Progenitor cell of endocrine pancreas (in vitro differentiated cells): Measurements from ENCODE around the gene GABRR2. TPM values are rescaled to one million over a fixed set of nuclear protein-coding genes. Genes with fewer than 3 reads are reported as not detected.

Source experiments
- DNase-seq: peaks from one replicate; pipeline ENCODE4 v3.0.0; 2021; ENCODE audit warnings: low spot score; ENCODE audit not compliant: unreplicated experiment
- H3K27ac Mint-ChIP-seq: 2 replicates; pipeline ENCODE4 v1.8.0; 2021; ENCODE audit warnings: mild to moderate bottlenecking, moderate library complexity, mixed read lengths
- H3K27me3 Mint-ChIP-seq: 2 replicates; pipeline ENCODE4 v1.8.0; 2021; ENCODE audit warnings: mixed read lengths
- H3K36me3 Mint-ChIP-seq: 2 replicates; pipeline ENCODE4 v1.8.0; 2022; ENCODE audit warnings: mixed read lengths; ENCODE audit not compliant: insufficient read depth
- H3K4me1 Mint-ChIP-seq: 2 replicates; pipeline ENCODE4 v1.8.0; 2021; ENCODE audit warnings: low read depth, mixed read lengths
- H3K4me3 Mint-ChIP-seq: 2 replicates; pipeline ENCODE4 v1.8.0; 2021; ENCODE audit warnings: low read depth, mild to moderate bottlenecking, moderate library complexity, mixed read lengths
- H3K9me3 Mint-ChIP-seq: 2 replicates; pipeline ENCODE4 v1.8.0; 2021; ENCODE audit warnings: low read depth, mixed read lengths
- total RNA-seq: library from RNA; stranded (reverse); gene quantifications from 2 replicates; pipeline ENCODE4 v1.2.1, GENCODE V29; 2021
- TF ChIP-seq, protein P1 (sequence below): fragments of 200-600 bp; sonication (generic); IDR thresholded peaks from one replicate; pipeline ENCODE4 v1.5.0; 2021; ENCODE audit warnings: antibody characterized with exemption, mild to moderate bottlenecking; ENCODE audit not compliant: unreplicated experiment

Gene GABRR2
- total RNA-seq, 1 donor from 2014 or later, result 0.53 TPM

DNA sequence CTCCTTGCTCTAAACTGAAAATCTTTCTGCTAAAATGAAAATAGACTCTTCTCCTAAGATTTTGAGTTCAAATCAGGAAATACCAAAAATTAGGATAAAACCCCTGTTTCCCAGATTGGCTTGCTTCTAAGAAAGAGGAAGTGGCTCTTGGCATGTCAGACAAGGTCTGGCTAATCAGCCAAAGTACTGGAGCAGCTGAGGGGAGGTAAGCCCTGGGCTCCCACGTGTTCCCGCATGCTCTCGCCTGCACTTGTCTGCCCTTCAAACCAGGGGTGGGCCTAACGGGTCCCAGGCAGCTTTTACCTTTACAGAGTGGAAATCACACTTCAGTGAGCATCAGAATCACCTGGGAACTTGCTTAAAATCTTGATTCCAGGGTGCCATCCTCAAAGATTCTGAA, 54.8 kb downstream of the GABRR2 start:
- Mint-ChIP-seq H3K27ac (no peak overlapping the region), H3K27me3 (no peaks in the 10 kb centered on the region), H3K4me3 (no peak overlapping the region), H3K4me1 (peaks cover 7% of the 10 kb centered on the region), H3K9me3 (no peaks in the 10 kb centered on the region), H3K36me3 (no peaks in the 10 kb centered on the region)
- TF ChIP-seq, protein P1, sequence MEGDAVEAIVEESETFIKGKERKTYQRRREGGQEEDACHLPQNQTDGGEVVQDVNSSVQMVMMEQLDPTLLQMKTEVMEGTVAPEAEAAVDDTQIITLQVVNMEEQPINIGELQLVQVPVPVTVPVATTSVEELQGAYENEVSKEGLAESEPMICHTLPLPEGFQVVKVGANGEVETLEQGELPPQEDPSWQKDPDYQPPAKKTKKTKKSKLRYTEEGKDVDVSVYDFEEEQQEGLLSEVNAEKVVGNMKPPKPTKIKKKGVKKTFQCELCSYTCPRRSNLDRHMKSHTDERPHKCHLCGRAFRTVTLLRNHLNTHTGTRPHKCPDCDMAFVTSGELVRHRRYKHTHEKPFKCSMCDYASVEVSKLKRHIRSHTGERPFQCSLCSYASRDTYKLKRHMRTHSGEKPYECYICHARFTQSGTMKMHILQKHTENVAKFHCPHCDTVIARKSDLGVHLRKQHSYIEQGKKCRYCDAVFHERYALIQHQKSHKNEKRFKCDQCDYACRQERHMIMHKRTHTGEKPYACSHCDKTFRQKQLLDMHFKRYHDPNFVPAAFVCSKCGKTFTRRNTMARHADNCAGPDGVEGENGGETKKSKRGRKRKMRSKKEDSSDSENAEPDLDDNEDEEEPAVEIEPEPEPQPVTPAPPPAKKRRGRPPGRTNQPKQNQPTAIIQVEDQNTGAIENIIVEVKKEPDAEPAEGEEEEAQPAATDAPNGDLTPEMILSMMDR, result no peak
- no peak for DNase-seq

DNA sequence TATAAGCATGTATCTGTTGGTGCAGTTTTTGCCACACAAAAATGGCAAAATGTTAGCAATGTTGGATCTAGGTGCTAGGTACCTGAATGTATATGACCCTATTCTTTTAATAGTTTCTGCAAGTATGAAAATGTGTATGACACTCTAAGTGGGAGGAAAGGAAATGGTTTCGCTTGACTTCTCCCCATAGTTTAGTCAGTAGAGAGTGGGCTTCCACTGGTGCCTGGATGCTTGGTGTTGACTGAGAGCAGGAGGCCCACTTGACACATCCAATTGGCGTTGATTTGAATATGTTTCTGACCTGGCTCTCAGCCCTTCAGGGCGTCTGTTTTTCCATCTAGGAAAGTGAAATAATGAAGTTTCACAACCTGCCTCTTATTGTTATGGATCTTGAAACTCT, 56.2 kb downstream of the GABRR2 start:
- H3K36me3 Mint-ChIP-seq, result no peaks in the 10 kb centered on the region

DNA sequence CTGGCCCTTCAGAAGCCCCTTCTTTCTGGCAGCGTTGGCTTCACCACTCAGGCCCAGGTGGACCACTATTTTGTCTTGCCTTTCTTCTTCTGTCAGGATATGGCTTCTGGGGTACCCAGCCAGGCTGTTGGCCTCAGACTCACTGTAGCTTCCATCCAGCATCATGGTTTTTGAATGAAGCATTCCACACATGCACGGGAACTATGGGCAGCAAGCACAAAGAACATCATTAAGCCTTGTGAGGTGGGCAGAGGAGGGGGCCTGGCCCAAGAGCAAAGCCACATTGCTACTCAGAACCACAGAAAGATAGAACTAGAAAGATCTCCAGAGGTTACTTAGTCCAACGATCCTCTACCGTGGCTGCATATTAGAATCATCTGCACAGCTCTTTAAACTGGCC, 57.3 kb downstream of the GABRR2 start:
- TF ChIP-seq, protein P1, result no peak
- Mint-ChIP-seq H3K4me1 (peaks cover 7% of the 10 kb centered on the region), H3K9me3 (no peaks in the 10 kb centered on the region), H3K36me3 (no peaks in the 10 kb centered on the region), H3K4me3 (no peak overlapping the region), H3K27me3 (no peaks in the 10 kb centered on the region), H3K27ac (no peak overlapping the region)
- DNase-seq, result no peak

More for the DNA sequence above, 56.2 kb downstream of the GABRR2 start:
- TF ChIP-seq, protein P1, result no peak
- Mint-ChIP-seq H3K4me1 (peaks cover 7% of the 10 kb centered on the region), H3K27ac (no peak overlapping the region), H3K9me3 (no peaks in the 10 kb centered on the region), H3K27me3 (no peaks in the 10 kb centered on the region), H3K4me3 (no peak overlapping the region)
- DNase-seq, result no peak

DNA sequence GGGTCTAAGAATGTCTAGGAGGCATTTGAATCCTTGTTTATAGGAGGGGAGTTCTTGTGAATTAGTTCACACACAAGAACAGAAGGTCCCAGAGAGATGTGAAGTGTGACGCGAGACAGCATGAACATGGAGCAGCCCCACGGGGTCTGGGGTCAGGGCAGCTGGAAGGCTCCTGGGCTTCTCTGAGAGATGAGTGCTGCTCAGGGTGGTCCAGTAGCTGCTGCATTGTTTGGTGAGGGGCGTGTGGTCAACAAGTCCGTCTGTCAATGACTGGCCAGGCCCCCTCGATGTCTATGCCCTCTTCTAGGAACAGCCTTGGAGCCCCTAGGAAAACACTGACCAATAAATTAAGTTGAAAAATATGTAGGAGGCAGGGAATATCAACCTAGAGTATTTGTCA, 57.8 kb downstream of the GABRR2 start:
- no peaks in the 10 kb centered on the region for H3K27me3 Mint-ChIP-seq
- H3K4me3 Mint-ChIP-seq, result no peak overlapping the region
- H3K9me3 Mint-ChIP-seq, result no peaks in the 10 kb centered on the region
- TF ChIP-seq, protein P1, result no peak
- H3K36me3 Mint-ChIP-seq, result no peaks in the 10 kb centered on the region
- peaks cover 7% of the 10 kb centered on the region for H3K4me1 Mint-ChIP-seq
- no peak for DNase-seq
- H3K27ac Mint-ChIP-seq, result no peak overlapping the region

DNA sequence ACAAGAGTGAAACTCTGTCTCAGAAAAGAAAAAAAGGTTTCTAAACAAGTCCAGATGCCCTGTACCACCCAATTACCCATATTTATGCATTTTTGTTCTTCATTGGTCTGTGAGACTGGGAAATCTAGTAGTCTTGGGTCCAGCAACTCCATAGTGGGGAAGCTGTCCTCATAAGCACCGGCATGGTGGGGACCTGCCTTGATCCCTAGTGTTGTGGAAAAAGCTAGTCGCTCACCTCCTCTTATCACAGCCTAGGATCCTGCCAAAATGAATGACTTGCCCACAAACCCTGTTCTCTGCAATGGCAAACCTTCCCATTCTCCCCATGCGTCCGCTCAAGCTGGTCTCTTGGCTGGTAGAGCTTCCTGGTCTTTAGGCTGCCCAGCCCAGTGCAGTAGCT, 59.7 kb downstream of the GABRR2 start:
- H3K27me3 Mint-ChIP-seq, result no peaks in the 10 kb centered on the region
- no peak overlapping the region for H3K4me3 Mint-ChIP-seq
- H3K36me3 Mint-ChIP-seq, result no peaks in the 10 kb centered on the region
- H3K9me3 Mint-ChIP-seq, result no peaks in the 10 kb centered on the region
- no peak for DNase-seq
- no peaks in the 10 kb centered on the region for H3K4me1 Mint-ChIP-seq
- TF ChIP-seq, protein P1, result no peak
- no peak overlapping the region for H3K27ac Mint-ChIP-seq
